ENCODE results near the gene FCN1. TPM values are rescaled to one million over a fixed set of nuclear protein-coding genes. Genes with fewer than 3 reads are reported as not detected.

The FCN1 gene
- total and polyA plus RNA-seq, 2 of the 8 experiments (the other 6 are each of a cell fraction or from before 2014, with no cell fraction given) = not detected

DNA sequence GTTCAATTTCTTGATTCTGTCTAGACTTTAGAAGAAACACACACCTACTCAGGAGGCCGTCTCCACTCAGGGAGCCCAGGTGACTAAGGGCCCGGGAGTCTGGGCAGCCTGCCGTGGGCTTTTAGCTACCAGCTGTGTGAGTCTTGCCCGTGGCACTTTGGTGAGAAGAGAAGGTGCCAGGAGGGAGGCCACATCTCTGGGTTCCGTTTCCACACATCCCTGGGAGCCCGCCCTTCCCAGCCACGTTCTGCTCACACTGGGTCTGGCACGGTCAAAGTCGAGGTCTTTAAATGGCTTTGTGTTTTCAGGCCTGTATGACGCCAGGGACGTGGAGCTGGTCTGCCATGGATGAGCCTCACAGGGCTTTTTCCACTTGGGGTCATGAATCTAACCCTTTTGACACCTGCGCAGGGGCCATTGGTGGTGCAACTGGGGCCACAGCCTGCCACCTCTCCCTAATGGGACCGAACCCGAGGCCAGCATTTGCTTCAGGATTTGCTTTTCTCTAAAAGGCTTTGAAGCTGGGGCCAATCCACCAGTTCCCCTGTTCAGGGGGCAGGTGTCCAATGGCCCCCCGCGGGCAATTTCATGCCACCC lies 54.3 kb downstream of the FCN1 start:
- Histone ChIP-seq H3K79me2 (ENCODE audit: control insufficient read depth in 1 of 2, insufficient read depth in 2 of 2, low read length in 2 of 2) (no peaks in the 10 kb centered on the region), H3K36me3 (ENCODE audit: control insufficient read depth in 2 of 4, insufficient read depth in 4 of 4, low read length in 3 of 4) (no peaks in the 10 kb centered on the region; a peak in 1 of 8 replicates), H2AFZ (ENCODE audit: low read length) (no peak overlapping the region), H3K27me3 (replicated peaks in 1 of 4; ENCODE audit: control insufficient read depth in 3 of 4, extremely low read depth in 1 of 4, insufficient read depth in 3 of 4, low read length in 3 of 4) (no peaks in the 10 kb centered on the region), H3K23ac (ENCODE audit: insufficient read length) (no peak overlapping the region), H4K5ac (ENCODE audit: insufficient read length, low read depth, low read length) (no peak overlapping the region), H2AK5ac (ENCODE audit: low read depth, low read length) (no peak overlapping the region), H3K9ac (replicated peaks in 1 of 4; ENCODE audit: extremely low read depth in 1 of 4, low read depth in 3 of 4, low read length in 3 of 4) (no peak overlapping the region), H3K56ac (replicated peaks; ENCODE audit: insufficient read length, low read depth, low read length) (no peak overlapping the region), H2BK5ac (ENCODE audit: low read depth, low read length) (no peak overlapping the region), H3K4me1 (replicated peaks in 1 of 4; ENCODE audit: control insufficient read depth in 3 of 4, insufficient read depth in 4 of 4, low read length in 3 of 4) (no peaks in the 10 kb centered on the region), H4K91ac (replicated peaks; ENCODE audit: insufficient read length, low read length) (no peak overlapping the region), H3K14ac (ENCODE audit: insufficient read length) (no peak overlapping the region), H3K4me3 (ENCODE audit: extremely low read depth in 1 of 4, insufficient read depth in 2 of 4, low read depth in 3 of 4, low read length in 4 of 4) (no peak overlapping the region), H3K23me2 (ENCODE audit: low read depth, low read length) (no peaks in the 10 kb centered on the region), H3K4ac (replicated peaks; ENCODE audit: insufficient read length, low read depth, low read length) (no peak overlapping the region), H2BK12ac (ENCODE audit: low read depth, low read length) (no peak overlapping the region), H2BK20ac (ENCODE audit: low read length) (no peak overlapping the region), H3K18ac (ENCODE audit: extremely low read depth, low read length) (no peak overlapping the region), H3K4me2 (ENCODE audit: insufficient read depth in 1 of 2, low read depth in 2 of 2, low read length in 2 of 2) (no peak overlapping the region), H3K27ac (ENCODE audit: low read depth, low read length) (no peak overlapping the region), H3K9me3 (ENCODE audit: insufficient read depth in 2 of 2, low read depth in 1 of 2, low read length in 1 of 2) (peaks cover 0 to 4% of the 10 kb centered on the region in 2 experiments; a peak in 2 of 4 replicates), H4K20me1 (replicated peaks in 1 of 2; ENCODE audit: control insufficient read depth in 1 of 2, insufficient read depth in 2 of 2, low read length in 2 of 2) (no peaks in the 10 kb centered on the region), H3K79me1 (ENCODE audit: low read depth, low read length) (no peaks in the 10 kb centered on the region), H2BK120ac (replicated peaks; ENCODE audit: low read depth, low read length) (no peak overlapping the region), H4K8ac (ENCODE audit: extremely low read depth, insufficient read depth, low read length) (no peak overlapping the region), H2BK15ac (ENCODE audit: low read length) (no peak overlapping the region)
- 94% methylated on average over 16 of the region's 16 CpGs; no CpG with 5 or more reads in 1 of the 2 experiments for WGBS, 2 experiments (ENCODE audit: extremely low coverage in 1 of 2, insufficient coverage in 1 of 2, insufficient read length in 1 of 2, insufficient replicate concordance in 2 of 2, low coverage in 1 of 2, low lambda C conversion rate in 2 of 2, missing lambda C conversion rate in 1 of 2)
- CTCF ChIA-PET (ENCODE audit: partially characterized antibody) = interaction anchor here (0.6 kb wide), 1 partner anchor 375 kb away, joined by 4 read pairs; no protein-coding TSS in a partner anchor
- no peak for FAIRE-seq
- POLR2A ChIA-PET (ENCODE audit: partially characterized antibody) = no interaction called here
- no peak for DNase-seq (ENCODE audit: low read depth in 1 of 2, low spot score in 2 of 2)
- TF ChIP-seq YY1 (IDR thresholded peaks at IDR 0.05; ENCODE audit: low read depth, low read length) (no peak), ASH2L (IDR thresholded peaks at IDR 0.05; ENCODE audit: low read length) (no peak), SP2 (IDR thresholded peaks at IDR 0.05; ENCODE audit: low read length) (no peak), TAF7 (optimal IDR thresholded peaks at IDR 0.05; ENCODE audit: borderline replicate concordance, low read depth, low read length) (no peak), RBBP5 (IDR thresholded peaks at IDR 0.05; ENCODE audit: borderline replicate concordance, low read depth, low read length) (no peak), TBP (IDR thresholded peaks at IDR 0.05; ENCODE audit: low read depth, low read length) (no peak), ZNF274 (IDR thresholded peaks at IDR 0.05; ENCODE audit: borderline replicate concordance, extremely low read depth, low read length) (no peak), JUND (IDR thresholded peaks at IDR 0.05; ENCODE audit: low read length) (no peak), SUZ12 (IDR thresholded peaks at IDR 0.05; ENCODE audit: low read length) (no peak), JUN (IDR thresholded peaks at IDR 0.05; ENCODE audit: low read depth, low read length) (no peak)
- TF ChIP-seq, protein P1, sequence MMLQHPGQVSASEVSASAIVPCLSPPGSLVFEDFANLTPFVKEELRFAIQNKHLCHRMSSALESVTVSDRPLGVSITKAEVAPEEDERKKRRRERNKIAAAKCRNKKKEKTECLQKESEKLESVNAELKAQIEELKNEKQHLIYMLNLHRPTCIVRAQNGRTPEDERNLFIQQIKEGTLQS (IDR thresholded peaks at IDR 0.05; ENCODE audit: insufficient read depth, low read depth, low read length) = no peak

Data from H1 (cell line).